Upper lobe of right lung (tissue), 1 donor: ENCODE measurements around the gene TENM4. TPM values are rescaled to one million over a fixed set of nuclear protein-coding genes. Genes with fewer than 3 reads are reported as not detected.

ENCODE experiments used
- ATAC-seq: fragments of 200-7000 bp; cut with Tn5 transposase; one replicate; pipeline ENCODE4 v1.9.1; 2020; ENCODE audit warnings: mild to moderate bottlenecking, moderate library complexity
- DNase-seq: peaks from one replicate; pipeline ENCODE4 v3.0.0-alpha.2; 2020
- H3K27ac ChIP-seq: fragments of 200-600 bp; one replicate; pipeline ENCODE4 v1.8.0; 2022
- H3K27me3 ChIP-seq: fragments of 200-600 bp; one replicate; pipeline ENCODE4 v1.8.0; 2022; ENCODE audit warnings: mild to moderate bottlenecking
- H3K36me3 ChIP-seq: fragments of 200-600 bp; one replicate; pipeline ENCODE4 v1.8.0; 2022
- H3K4me1 ChIP-seq: fragments of 200-600 bp; one replicate; pipeline ENCODE4 v1.8.0; 2022
- H3K4me3 ChIP-seq: fragments of 200-600 bp; one replicate; pipeline ENCODE4 v1.8.0; 2022; ENCODE audit warnings: mild to moderate bottlenecking
- H3K9me3 ChIP-seq: fragments of 200-600 bp; one replicate; pipeline ENCODE4 v1.8.0; 2022
- CTCF ChIP-seq: fragments of 200-600 bp; IDR thresholded peaks from one replicate; pipeline ENCODE4 v1.8.0; 2022; ENCODE audit warnings: antibody characterized with exemption
- intact Hi-C: fragments of 100-400 bp; cut with DNase I; formaldehyde crosslinking; loops from one replicate; pipeline ENCODE4 v1.11.0; 2022
- total RNA-seq: library from RNA; stranded (reverse); fragmentation: NEBNext Ultra II Directional; extraction: Animal tissue kit (Norgen Biotek cat#: 25700); gene quantifications from one replicate; pipeline ENCODE4 v1.2.1, GENCODE V29; 2021
- donor health status: DM: no; HTN: yes; CAD: no; lungs with severe emphysema.

Gene TENM4
- total RNA-seq, 1 donor from 2014 or later: 4.3 TPM

GRCh38 chr11:79179087-79179486 lies 261.7 kb downstream of the TENM4 start:
- H3K27ac ChIP-seq: no peak overlapping the region
- H3K36me3 ChIP-seq: no peaks in the 10 kb centered on the region
- intact Hi-C loops: no loop called here
- ATAC-seq (no peak), DNase-seq (no peak)
- TF ChIP-seq CTCF: no peak
- H3K4me3 ChIP-seq: no peak overlapping the region
- no peaks in the 10 kb centered on the region for H3K4me1 ChIP-seq
- no peaks in the 10 kb centered on the region for H3K9me3 ChIP-seq
- peaks cover 11% of the 10 kb centered on the region for H3K27me3 ChIP-seq

GRCh38 chr11:79174045-79175008 lies 266.5 kb downstream of the TENM4 start:
- Histone ChIP-seq H3K27ac (no peak overlapping the region), H3K27me3 (peaks cover 8% of the 10 kb centered on the region), H3K9me3 (no peaks in the 10 kb centered on the region), H3K4me1 (no peaks in the 10 kb centered on the region), H3K4me3 (no peak overlapping the region), H3K36me3 (no peaks in the 10 kb centered on the region)
- no peak for ATAC-seq
- intact Hi-C loops: no loop called here
- no peak for TF ChIP-seq CTCF
- no peak for DNase-seq

GRCh38 chr11:79173615-79174014 lies 267.2 kb downstream of the TENM4 start:
- Histone ChIP-seq H3K27ac (no peak overlapping the region), H3K36me3 (no peaks in the 10 kb centered on the region)
- DNase-seq: no peak

GRCh38 chr11:79170321-79170720 lies 270.5 kb downstream of the TENM4 start:
- no peak for TF ChIP-seq CTCF
- no peaks in the 10 kb centered on the region for H3K27me3 ChIP-seq
- no peaks in the 10 kb centered on the region for H3K9me3 ChIP-seq
- ATAC-seq: no peak
- DNase-seq: no peak
- no peak overlapping the region for H3K27ac ChIP-seq
- no peaks in the 10 kb centered on the region for H3K36me3 ChIP-seq
- no peak overlapping the region for H3K4me3 ChIP-seq
- intact Hi-C loops: no loop called here
- no peaks in the 10 kb centered on the region for H3K4me1 ChIP-seq

More at GRCh38 chr11:79173615-79174014, 267.2 kb downstream of the TENM4 start:
- peaks cover 8% of the 10 kb centered on the region for H3K27me3 ChIP-seq
- TF ChIP-seq CTCF: no peak
- no peak for ATAC-seq
- no peaks in the 10 kb centered on the region for H3K4me1 ChIP-seq
- H3K9me3 ChIP-seq: no peaks in the 10 kb centered on the region
- intact Hi-C loops: no loop called here
- no peak overlapping the region for H3K4me3 ChIP-seq

GRCh38 chr11:79168530-79169110 lies 272.2 kb downstream of the TENM4 start:
- ATAC-seq (no peak), DNase-seq (no peak)
- no peaks in the 10 kb centered on the region for H3K9me3 ChIP-seq
- H3K27me3 ChIP-seq: no peaks in the 10 kb centered on the region
- H3K4me1 ChIP-seq: no peaks in the 10 kb centered on the region
- no peaks in the 10 kb centered on the region for H3K36me3 ChIP-seq
- no peak overlapping the region for H3K27ac ChIP-seq
- intact Hi-C loops: no loop called here
- no peak overlapping the region for H3K4me3 ChIP-seq
- no peak for TF ChIP-seq CTCF
